ENCODE data around the gene TOGARAM2. TPM values are rescaled to one million over a fixed set of nuclear protein-coding genes. Genes with fewer than 3 reads are reported as not detected.

Gene TOGARAM2
- total and polyA plus RNA-seq, 2 experiments from 2014 or later, result 1.8 TPM

DNA sequence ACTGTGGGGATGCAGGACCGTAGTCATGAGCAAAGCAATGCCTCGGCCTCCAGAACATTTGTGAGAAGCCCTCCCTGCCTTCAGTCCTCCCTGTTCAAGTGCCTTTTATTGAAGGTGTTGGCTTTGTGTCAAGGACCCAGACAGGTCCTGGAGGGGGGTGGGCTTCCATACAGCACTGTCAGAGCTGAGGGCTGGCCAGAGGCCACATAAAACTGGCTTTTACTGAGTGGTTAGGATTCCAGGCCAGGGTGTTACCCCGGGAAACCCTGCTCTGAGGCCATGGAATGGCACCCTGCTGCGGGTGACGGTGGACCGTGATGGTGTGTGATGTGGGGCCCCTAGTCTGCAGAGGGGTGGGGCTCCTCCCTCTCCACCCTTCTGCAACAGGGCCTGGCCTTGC, 41.6 kb downstream of the TOGARAM2 start (continued):
- TF ChIP-seq, protein P1, sequence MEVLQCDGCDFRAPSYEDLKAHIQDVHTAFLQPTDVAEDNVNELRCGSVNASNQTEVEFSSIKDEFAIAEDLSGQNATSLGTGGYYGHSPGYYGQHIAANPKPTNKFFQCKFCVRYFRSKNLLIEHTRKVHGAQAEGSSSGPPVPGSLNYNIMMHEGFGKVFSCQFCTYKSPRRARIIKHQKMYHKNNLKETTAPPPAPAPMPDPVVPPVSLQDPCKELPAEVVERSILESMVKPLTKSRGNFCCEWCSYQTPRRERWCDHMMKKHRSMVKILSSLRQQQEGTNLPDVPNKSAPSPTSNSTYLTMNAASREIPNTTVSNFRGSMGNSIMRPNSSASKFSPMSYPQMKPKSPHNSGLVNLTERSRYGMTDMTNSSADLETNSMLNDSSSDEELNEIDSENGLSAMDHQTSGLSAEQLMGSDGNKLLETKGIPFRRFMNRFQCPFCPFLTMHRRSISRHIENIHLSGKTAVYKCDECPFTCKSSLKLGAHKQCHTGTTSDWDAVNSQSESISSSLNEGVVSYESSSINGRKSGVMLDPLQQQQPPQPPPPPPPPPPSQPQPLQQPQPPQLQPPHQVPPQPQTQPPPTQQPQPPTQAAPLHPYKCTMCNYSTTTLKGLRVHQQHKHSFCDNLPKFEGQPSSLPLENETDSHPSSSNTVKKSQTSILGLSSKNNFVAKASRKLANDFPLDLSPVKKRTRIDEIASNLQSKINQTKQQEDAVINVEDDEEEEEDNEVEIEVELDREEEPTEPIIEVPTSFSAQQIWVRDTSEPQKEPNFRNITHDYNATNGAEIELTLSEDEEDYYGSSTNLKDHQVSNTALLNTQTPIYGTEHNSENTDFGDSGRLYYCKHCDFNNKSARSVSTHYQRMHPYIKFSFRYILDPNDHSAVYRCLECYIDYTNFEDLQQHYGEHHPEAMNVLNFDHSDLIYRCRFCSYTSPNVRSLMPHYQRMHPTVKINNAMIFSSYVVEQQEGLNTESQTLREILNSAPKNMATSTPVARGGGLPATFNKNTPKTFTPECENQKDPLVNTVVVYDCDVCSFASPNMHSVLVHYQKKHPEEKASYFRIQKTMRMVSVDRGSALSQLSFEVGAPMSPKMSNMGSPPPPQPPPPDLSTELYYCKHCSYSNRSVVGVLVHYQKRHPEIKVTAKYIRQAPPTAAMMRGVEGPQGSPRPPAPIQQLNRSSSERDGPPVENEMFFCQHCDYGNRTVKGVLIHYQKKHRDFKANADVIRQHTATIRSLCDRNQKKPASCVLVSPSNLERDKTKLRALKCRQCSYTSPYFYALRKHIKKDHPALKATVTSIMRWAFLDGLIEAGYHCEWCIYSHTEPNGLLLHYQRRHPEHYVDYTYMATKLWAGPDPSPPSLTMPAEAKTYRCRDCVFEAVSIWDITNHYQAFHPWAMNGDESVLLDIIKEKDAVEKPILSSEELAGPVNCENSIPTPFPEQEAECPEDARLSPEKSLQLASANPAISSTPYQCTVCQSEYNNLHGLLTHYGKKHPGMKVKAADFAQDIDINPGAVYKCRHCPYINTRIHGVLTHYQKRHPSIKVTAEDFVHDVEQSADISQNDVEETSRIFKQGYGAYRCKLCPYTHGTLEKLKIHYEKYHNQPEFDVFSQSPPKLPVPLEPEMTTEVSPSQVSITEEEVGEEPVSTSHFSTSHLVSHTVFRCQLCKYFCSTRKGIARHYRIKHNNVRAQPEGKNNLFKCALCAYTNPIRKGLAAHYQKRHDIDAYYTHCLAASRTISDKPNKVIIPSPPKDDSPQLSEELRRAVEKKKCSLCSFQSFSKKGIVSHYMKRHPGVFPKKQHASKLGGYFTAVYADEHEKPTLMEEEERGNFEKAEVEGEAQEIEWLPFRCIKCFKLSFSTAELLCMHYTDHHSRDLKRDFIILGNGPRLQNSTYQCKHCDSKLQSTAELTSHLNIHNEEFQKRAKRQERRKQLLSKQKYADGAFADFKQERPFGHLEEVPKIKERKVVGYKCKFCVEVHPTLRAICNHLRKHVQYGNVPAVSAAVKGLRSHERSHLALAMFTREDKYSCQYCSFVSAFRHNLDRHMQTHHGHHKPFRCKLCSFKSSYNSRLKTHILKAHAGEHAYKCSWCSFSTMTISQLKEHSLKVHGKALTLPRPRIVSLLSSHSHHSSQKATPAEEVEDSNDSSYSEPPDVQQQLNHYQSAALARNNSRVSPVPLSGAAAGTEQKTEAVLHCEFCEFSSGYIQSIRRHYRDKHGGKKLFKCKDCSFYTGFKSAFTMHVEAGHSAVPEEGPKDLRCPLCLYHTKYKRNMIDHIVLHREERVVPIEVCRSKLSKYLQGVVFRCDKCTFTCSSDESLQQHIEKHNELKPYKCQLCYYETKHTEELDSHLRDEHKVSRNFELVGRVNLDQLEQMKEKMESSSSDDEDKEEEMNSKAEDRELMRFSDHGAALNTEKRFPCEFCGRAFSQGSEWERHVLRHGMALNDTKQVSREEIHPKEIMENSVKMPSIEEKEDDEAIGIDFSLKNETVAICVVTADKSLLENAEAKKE (CRISPR knock-in tag; IDR thresholded peaks at IDR 0.05), result no peak
- TF ChIP-seq POLR2AphosphoS5 (IDR thresholded peaks at IDR 0.05; ENCODE audit: low read depth) (no peak), ZNF114 (CRISPR knock-in tag; IDR thresholded peaks at IDR 0.05) (no peak), ZNF331 (CRISPR knock-in tag; IDR thresholded peaks at IDR 0.05; ENCODE audit: low read depth) (no peak)
- TF ChIP-seq, protein P2, sequence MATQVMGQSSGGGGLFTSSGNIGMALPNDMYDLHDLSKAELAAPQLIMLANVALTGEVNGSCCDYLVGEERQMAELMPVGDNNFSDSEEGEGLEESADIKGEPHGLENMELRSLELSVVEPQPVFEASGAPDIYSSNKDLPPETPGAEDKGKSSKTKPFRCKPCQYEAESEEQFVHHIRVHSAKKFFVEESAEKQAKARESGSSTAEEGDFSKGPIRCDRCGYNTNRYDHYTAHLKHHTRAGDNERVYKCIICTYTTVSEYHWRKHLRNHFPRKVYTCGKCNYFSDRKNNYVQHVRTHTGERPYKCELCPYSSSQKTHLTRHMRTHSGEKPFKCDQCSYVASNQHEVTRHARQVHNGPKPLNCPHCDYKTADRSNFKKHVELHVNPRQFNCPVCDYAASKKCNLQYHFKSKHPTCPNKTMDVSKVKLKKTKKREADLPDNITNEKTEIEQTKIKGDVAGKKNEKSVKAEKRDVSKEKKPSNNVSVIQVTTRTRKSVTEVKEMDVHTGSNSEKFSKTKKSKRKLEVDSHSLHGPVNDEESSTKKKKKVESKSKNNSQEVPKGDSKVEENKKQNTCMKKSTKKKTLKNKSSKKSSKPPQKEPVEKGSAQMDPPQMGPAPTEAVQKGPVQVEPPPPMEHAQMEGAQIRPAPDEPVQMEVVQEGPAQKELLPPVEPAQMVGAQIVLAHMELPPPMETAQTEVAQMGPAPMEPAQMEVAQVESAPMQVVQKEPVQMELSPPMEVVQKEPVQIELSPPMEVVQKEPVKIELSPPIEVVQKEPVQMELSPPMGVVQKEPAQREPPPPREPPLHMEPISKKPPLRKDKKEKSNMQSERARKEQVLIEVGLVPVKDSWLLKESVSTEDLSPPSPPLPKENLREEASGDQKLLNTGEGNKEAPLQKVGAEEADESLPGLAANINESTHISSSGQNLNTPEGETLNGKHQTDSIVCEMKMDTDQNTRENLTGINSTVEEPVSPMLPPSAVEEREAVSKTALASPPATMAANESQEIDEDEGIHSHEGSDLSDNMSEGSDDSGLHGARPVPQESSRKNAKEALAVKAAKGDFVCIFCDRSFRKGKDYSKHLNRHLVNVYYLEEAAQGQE (IDR thresholded peaks at IDR 0.05; ENCODE audit: unreplicated experiment), result no peak
- TF ChIP-seq, protein P3, sequence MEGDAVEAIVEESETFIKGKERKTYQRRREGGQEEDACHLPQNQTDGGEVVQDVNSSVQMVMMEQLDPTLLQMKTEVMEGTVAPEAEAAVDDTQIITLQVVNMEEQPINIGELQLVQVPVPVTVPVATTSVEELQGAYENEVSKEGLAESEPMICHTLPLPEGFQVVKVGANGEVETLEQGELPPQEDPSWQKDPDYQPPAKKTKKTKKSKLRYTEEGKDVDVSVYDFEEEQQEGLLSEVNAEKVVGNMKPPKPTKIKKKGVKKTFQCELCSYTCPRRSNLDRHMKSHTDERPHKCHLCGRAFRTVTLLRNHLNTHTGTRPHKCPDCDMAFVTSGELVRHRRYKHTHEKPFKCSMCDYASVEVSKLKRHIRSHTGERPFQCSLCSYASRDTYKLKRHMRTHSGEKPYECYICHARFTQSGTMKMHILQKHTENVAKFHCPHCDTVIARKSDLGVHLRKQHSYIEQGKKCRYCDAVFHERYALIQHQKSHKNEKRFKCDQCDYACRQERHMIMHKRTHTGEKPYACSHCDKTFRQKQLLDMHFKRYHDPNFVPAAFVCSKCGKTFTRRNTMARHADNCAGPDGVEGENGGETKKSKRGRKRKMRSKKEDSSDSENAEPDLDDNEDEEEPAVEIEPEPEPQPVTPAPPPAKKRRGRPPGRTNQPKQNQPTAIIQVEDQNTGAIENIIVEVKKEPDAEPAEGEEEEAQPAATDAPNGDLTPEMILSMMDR (conservative IDR thresholded peaks at IDR 0.05; ENCODE audit: low read depth in 2 of 2), result no peak

Measured in GM23338 (cell line).